Calu3 (cell line): Measurements from ENCODE around the gene PTGIR. TPM values are rescaled to one million over a fixed set of nuclear protein-coding genes. Genes with fewer than 3 reads are reported as not detected.
A peak's percentile ranks its signal among the peaks of the same experiment; 100 is the strongest.

Experiments used
- BruUV-seq: library from RNA; stranded (reverse); fragments of 400-500 nt; replicated peaks from 2 replicates; lab custom pipeline; 2021; lab: Mats Ljungman, UMichigan
- CTCF ChIA-PET: fragments of 300-600 bp; sonication (Branson Sonifier 250); formaldehyde crosslinking; loops from one replicate; lab custom pipeline; 2022; ENCODE audit warnings: antibody characterized with exemption; lab: Charles Lee
- DNase-seq: peaks from one replicate; pipeline ENCODE4 v3.0.0; 2022
- H3K27ac Mint-ChIP-seq: one replicate; pipeline ENCODE4 v1.8.0; 2022; ENCODE audit warnings: mixed read lengths; ENCODE audit not compliant: unreplicated experiment
- H3K27me3 Mint-ChIP-seq: one replicate; pipeline ENCODE4 v1.8.0; 2022; ENCODE audit warnings: mixed read lengths; ENCODE audit not compliant: unreplicated experiment
- H3K36me3 Mint-ChIP-seq: one replicate; pipeline ENCODE4 v1.8.0; 2022; ENCODE audit warnings: mild to moderate bottlenecking, moderate library complexity, mixed read lengths; ENCODE audit not compliant: insufficient read depth, unreplicated experiment
- H3K4me1 Mint-ChIP-seq: one replicate; pipeline ENCODE4 v1.8.0; 2022; ENCODE audit warnings: mild to moderate bottlenecking, low read depth, mixed read lengths; ENCODE audit not compliant: unreplicated experiment
- H3K4me3 Mint-ChIP-seq: one replicate; pipeline ENCODE4 v1.8.0; 2022; ENCODE audit warnings: mild to moderate bottlenecking, low read depth, moderate library complexity, mixed read lengths; ENCODE audit not compliant: unreplicated experiment
- H3K9me3 Mint-ChIP-seq: one replicate; pipeline ENCODE4 v1.8.0; 2022; ENCODE audit warnings: low read depth, mixed read lengths; ENCODE audit not compliant: unreplicated experiment
- CTCF ChIP-seq: fragments of 200-600 bp; IDR thresholded peaks from one replicate; pipeline ENCODE4 v1.8.0; 2022; ENCODE audit warnings: antibody characterized with exemption; ENCODE audit not compliant: unreplicated experiment
- intact Hi-C: fragments of 100-400 bp; cut with micrococcal nuclease; formaldehyde crosslinking; loops from one replicate; pipeline ENCODE4 v1.10.0; 2022; ENCODE audit not compliant: unreplicated experiment
- total RNA-seq: library from RNA; stranded (reverse); gene quantifications from 2 replicates; pipeline ENCODE4 v1.2.3, GENCODE V29; 2022

Gene PTGIR
- total RNA-seq, 1 experiment from 2014 or later = not detected

GRCh38 chr19:46580247-46580646, 44.6 kb downstream of the PTGIR start:
- H3K9me3 Mint-ChIP-seq = no peaks in the 10 kb centered on the region
- no peak for TF ChIP-seq CTCF
- DNase-seq = no peak
- peaks cover 34% of the 10 kb centered on the region for H3K27me3 Mint-ChIP-seq
- H3K36me3 Mint-ChIP-seq = no peaks in the 10 kb centered on the region
- CTCF ChIA-PET = interaction anchor here (1.1 kb wide), 1 partner anchor 20 kb away, joined by 4 read pairs; no protein-coding TSS in a partner anchor
- intact Hi-C loops = no loop called here
- no TSS peak for BruUV-seq
- no peaks in the 10 kb centered on the region for H3K4me1 Mint-ChIP-seq
- H3K27ac Mint-ChIP-seq = peak overlapping the region; percentile 22
- no peak overlapping the region for H3K4me3 Mint-ChIP-seq

GRCh38 chr19:46579361-46579879, 45.5 kb downstream of the PTGIR start:
- Mint-ChIP-seq H3K27ac (peak overlapping the region; percentile 22), H3K9me3 (no peaks in the 10 kb centered on the region), H3K4me3 (no peak overlapping the region), H3K36me3 (no peaks in the 10 kb centered on the region), H3K27me3 (peaks cover 39% of the 10 kb centered on the region), H3K4me1 (peaks cover 3% of the 10 kb centered on the region)
- no peak for DNase-seq
- CTCF ChIA-PET = interaction anchor here (1.1 kb wide), 1 partner anchor 21 kb away, joined by 4 read pairs; no protein-coding TSS in a partner anchor
- no peak for TF ChIP-seq CTCF
- intact Hi-C loops = no loop called here
- BruUV-seq = no TSS peak

GRCh38 chr19:46578450-46578849, 46.4 kb downstream of the PTGIR start:
- CTCF ChIA-PET = no interaction called here

GRCh38 chr19:46574533-46574932, 50.4 kb downstream of the PTGIR start:
- intact Hi-C loops = no loop called here
- TF ChIP-seq CTCF = no peak
- H3K4me3 Mint-ChIP-seq = no peak overlapping the region
- H3K9me3 Mint-ChIP-seq = peaks cover 2% of the 10 kb centered on the region
- peaks cover 9% of the 10 kb centered on the region for H3K4me1 Mint-ChIP-seq
- CTCF ChIA-PET = no interaction called here
- no peak for DNase-seq
- BruUV-seq = no TSS peak
- peaks cover 56% of the 10 kb centered on the region for H3K27me3 Mint-ChIP-seq
- no peaks in the 10 kb centered on the region for H3K36me3 Mint-ChIP-seq
- H3K27ac Mint-ChIP-seq = no peak overlapping the region

More at GRCh38 chr19:46578450-46578849, 46.4 kb downstream of the PTGIR start:
- no peak for DNase-seq
- no peak overlapping the region for H3K27ac Mint-ChIP-seq
- no peak overlapping the region for H3K4me3 Mint-ChIP-seq
- TF ChIP-seq CTCF = no peak
- peaks cover 9% of the 10 kb centered on the region for H3K4me1 Mint-ChIP-seq
- intact Hi-C loops = no loop called here
- H3K27me3 Mint-ChIP-seq = peaks cover 47% of the 10 kb centered on the region
- H3K36me3 Mint-ChIP-seq = no peaks in the 10 kb centered on the region
- H3K9me3 Mint-ChIP-seq = no peaks in the 10 kb centered on the region
- BruUV-seq = no TSS peak
